ENCODE results near the gene TCF7.

The TCF7 gene

DNA sequence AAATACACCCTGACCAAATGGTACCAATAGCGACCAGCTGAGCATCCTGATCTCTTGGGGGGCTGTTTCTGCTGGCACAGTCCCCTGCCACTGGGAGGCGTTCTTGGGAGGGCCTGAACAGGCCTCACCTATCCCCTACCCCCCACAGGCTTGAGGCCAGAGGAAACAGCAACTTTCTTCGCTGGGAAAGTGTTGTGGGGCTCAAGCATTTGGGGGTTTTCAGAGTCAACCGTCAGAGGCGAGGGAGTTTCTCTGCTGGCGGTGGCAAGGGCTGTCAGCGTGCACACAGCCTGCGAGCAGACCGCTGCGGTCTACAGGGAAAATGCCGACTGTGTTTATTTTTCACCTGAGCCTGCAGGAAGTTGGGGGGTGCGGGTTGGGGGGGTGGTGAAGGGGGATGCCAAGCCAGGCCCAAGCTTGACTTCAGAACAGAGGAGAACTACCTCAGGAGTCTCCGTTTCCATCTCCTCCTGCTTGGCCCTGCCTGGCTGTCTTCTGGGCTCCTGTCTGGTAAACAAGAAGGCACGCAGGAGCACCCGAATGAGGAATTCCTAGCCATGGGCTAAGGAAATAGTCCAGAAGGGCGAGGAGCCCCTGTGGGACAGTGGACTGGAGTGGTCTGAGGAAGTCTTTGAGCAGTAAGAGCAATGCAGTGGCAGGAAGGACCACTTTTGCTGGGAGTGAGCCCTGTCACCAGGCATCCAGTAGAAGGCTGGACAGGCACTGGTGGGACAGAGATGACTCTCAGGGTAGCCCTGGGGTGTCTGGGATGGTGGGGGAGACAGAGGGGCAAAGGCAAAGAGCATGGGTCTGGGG, 18.1 kb downstream of the TCF7 start:
- peaks cover 6% of the 10 kb centered on the region for H3K4me1 ChIP-seq (ENCODE audit: insufficient read depth, insufficient read length)
- no peak overlapping the region for H3K4me3 ChIP-seq (ENCODE audit: insufficient read length, low read depth)
- DNase-seq (ENCODE audit: low read depth, low spot score), result no peak
- H3K36me3 ChIP-seq (ENCODE audit: insufficient read depth, insufficient read length, low read length), result peaks cover 48% of the 10 kb centered on the region
- no peak overlapping the region for H3K9ac ChIP-seq (ENCODE audit: insufficient read length, low read depth)
- H3K27me3 ChIP-seq (ENCODE audit: insufficient read depth, insufficient read length), result no peaks in the 10 kb centered on the region
- no peak for TF ChIP-seq YY1 (IDR thresholded peaks at IDR 0.05; ENCODE audit: insufficient read depth, insufficient read length)
- no peaks in the 10 kb centered on the region for H3K9me3 ChIP-seq (ENCODE audit: insufficient read depth, low read length)

DNA sequence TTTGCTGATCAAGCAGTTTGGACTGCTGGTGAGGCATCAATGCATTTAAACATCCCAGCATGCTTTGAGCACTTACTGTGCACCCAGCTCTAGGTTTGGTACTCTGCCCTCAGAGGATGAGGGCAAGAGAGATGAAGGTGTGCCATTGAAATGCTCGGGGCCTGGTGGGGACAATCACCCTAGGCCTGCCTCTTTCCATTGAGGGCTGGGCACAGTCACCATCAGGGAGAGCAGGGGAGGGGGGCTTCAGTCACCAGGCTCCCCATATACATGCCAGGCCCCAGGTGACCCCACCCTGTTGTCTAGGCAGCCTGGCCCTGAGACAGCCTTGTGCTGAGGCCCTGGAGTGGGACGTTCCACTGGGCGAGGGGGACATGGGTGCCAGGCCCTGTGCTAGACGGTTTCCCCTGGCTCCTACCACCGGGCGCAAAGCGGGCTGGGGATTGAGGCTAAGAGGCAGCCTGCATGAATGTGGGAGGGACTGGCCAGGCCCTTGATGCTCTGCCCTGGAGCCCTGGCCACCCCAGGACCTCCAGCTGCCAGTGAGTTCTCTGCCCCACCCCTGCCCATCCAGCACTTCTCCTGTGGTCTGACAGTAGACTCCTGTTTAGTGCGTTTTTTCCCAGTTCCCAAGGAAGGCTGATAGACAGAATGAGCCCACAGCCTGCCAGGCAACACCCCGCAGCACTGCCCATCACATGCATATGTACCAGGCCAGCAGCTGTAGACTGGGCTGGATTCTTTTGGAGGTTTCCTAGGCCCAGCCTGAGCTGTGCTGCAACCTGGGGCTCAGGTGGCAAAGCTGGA, 18.9 kb downstream of the TCF7 start:
- H3K9ac ChIP-seq (ENCODE audit: insufficient read length, low read depth), result no peak overlapping the region
- no peak for DNase-seq (ENCODE audit: low read depth, low spot score)
- H3K36me3 ChIP-seq (ENCODE audit: insufficient read depth, insufficient read length, low read length), result peaks cover 48% of the 10 kb centered on the region
- no peaks in the 10 kb centered on the region for H3K9me3 ChIP-seq (ENCODE audit: insufficient read depth, low read length)
- no peak overlapping the region for H3K4me3 ChIP-seq (ENCODE audit: insufficient read length, low read depth)
- H3K4me1 ChIP-seq (ENCODE audit: insufficient read depth, insufficient read length), result peaks cover 6% of the 10 kb centered on the region
- TF ChIP-seq YY1 (IDR thresholded peaks at IDR 0.05; ENCODE audit: insufficient read depth, insufficient read length) (no peak), ZNF274 (IDR thresholded peaks at IDR 0.05; ENCODE audit: low read depth, low read length) (no peak), SUZ12 (IDR thresholded peaks at IDR 0.05; ENCODE audit: extremely low read depth, insufficient read depth, insufficient read length) (no peak)
- no peaks in the 10 kb centered on the region for H3K27me3 ChIP-seq (ENCODE audit: insufficient read depth, insufficient read length)

DNA sequence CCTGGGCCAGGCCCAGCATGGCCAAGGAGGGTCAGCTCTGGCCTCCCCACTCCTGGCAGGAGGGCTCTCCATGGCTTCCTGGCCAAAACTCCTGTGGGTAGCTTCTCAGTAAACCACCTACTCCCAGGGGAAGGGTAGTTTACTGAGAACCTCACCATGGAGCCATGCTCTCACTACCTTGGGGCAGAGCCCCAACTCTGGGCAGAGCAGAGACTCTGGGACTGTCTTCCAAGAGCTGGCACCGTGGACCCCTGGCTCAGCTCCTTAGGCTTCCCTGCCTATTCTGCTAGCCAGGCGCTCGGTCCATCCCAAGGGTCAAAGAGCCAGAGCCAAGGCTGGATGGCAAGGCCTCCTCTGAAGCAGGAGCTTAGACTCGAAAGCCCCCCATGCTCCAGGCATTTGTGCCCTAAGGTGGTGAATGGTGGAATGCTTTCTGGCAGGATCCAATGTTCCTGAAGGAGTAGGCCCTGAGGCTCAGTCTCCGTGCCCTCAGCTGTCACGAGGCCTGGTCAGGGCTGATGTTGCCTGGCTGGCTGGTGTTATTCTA, 19.6 kb downstream of the TCF7 start:
- H3K4me1 ChIP-seq (ENCODE audit: insufficient read depth, insufficient read length), result peaks cover 8% of the 10 kb centered on the region
- no peak for DNase-seq (ENCODE audit: low read depth, low spot score)
- TF ChIP-seq ZNF274 (IDR thresholded peaks at IDR 0.05; ENCODE audit: low read depth, low read length) (no peak), YY1 (IDR thresholded peaks at IDR 0.05; ENCODE audit: insufficient read depth, insufficient read length) (no peak), SUZ12 (IDR thresholded peaks at IDR 0.05; ENCODE audit: extremely low read depth, insufficient read depth, insufficient read length) (no peak)
- no peaks in the 10 kb centered on the region for H3K9me3 ChIP-seq (ENCODE audit: insufficient read depth, low read length)
- H3K4me3 ChIP-seq (ENCODE audit: insufficient read length, low read depth), result no peak overlapping the region
- H3K27me3 ChIP-seq (ENCODE audit: insufficient read depth, insufficient read length), result no peaks in the 10 kb centered on the region
- H3K36me3 ChIP-seq (ENCODE audit: insufficient read depth, insufficient read length, low read length), result peaks cover 47% of the 10 kb centered on the region
- H3K9ac ChIP-seq (ENCODE audit: insufficient read length, low read depth), result no peak overlapping the region

DNA sequence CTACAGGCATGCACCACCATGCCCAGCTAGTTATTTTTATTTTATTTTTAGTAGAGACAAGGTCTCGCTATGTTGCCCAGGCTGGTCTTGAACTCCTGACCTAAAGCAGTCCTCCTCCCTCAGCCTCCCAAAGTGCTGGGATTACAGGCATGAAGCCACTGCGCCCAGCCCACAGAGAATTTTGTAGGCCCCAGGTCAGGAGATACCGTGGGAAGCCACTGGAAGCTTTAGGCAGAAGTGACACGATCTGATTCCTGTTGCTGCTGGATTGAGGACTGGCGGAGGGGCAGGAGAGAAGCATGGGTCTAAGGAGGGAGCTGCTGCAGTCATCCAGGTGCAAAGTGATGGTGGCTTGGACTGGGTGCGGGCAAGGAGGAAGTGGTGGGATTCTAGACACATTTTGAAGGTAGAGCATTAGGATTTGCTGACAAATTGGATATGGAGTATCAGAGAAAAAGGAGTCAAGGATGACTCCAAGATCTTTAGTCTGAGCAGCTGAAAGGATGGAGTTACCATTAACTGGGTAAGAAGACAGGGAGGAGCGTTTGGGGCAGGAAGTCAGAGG, 20.7 kb downstream of the TCF7 start:
- H3K9me3 ChIP-seq (ENCODE audit: insufficient read depth, low read length), result no peaks in the 10 kb centered on the region
- H3K9ac ChIP-seq (ENCODE audit: insufficient read length, low read depth), result no peak overlapping the region
- H3K27me3 ChIP-seq (ENCODE audit: insufficient read depth, insufficient read length), result no peaks in the 10 kb centered on the region
- H3K36me3 ChIP-seq (ENCODE audit: insufficient read depth, insufficient read length, low read length), result peaks cover 52% of the 10 kb centered on the region
- H3K4me1 ChIP-seq (ENCODE audit: insufficient read depth, insufficient read length), result peaks cover 8% of the 10 kb centered on the region
- DNase-seq (ENCODE audit: low read depth, low spot score), result no peak
- H3K4me3 ChIP-seq (ENCODE audit: insufficient read length, low read depth), result no peak overlapping the region
- TF ChIP-seq ZNF274 (IDR thresholded peaks at IDR 0.05; ENCODE audit: low read depth, low read length), result no peak
- no peak for TF ChIP-seq SUZ12 (IDR thresholded peaks at IDR 0.05; ENCODE audit: extremely low read depth, insufficient read depth, insufficient read length)
- no peak for TF ChIP-seq YY1 (IDR thresholded peaks at IDR 0.05; ENCODE audit: insufficient read depth, insufficient read length)

DNA sequence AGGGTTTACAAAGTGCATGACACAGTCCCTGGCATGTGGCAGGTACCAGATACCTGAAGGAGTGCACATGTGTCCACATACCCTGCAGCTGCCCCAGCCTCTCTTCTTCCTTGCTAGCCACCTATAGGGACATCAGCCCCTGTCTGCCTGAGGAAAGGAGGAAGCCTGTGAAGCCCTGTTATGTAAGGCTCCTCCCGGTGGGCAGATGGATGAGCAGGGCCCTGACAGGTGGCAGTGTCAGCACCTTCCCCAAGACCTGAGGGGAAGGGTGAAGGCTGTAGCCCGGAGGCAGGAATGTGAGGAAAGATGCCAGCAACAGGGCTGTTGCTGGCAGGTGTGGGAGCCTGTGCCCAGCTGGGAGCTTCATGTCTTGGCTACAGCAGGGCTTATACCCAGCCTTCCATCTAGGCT, 21.7 kb downstream of the TCF7 start:
- TF ChIP-seq YY1 (IDR thresholded peaks at IDR 0.05; ENCODE audit: insufficient read depth, insufficient read length), result no peak
- TF ChIP-seq ZNF274 (IDR thresholded peaks at IDR 0.05; ENCODE audit: low read depth, low read length), result no peak
- no peak for TF ChIP-seq SUZ12 (IDR thresholded peaks at IDR 0.05; ENCODE audit: extremely low read depth, insufficient read depth, insufficient read length)
- Histone ChIP-seq H3K27me3 (ENCODE audit: insufficient read depth, insufficient read length) (no peaks in the 10 kb centered on the region), H3K4me3 (ENCODE audit: insufficient read length, low read depth) (no peak overlapping the region), H3K4me1 (ENCODE audit: insufficient read depth, insufficient read length) (peaks cover 12% of the 10 kb centered on the region), H3K9ac (ENCODE audit: insufficient read length, low read depth) (no peak overlapping the region), H3K36me3 (ENCODE audit: insufficient read depth, insufficient read length, low read length) (peaks cover 56% of the 10 kb centered on the region), H3K9me3 (ENCODE audit: insufficient read depth, low read length) (no peaks in the 10 kb centered on the region)
- DNase-seq (ENCODE audit: low read depth, low spot score), result no peak

DNA sequence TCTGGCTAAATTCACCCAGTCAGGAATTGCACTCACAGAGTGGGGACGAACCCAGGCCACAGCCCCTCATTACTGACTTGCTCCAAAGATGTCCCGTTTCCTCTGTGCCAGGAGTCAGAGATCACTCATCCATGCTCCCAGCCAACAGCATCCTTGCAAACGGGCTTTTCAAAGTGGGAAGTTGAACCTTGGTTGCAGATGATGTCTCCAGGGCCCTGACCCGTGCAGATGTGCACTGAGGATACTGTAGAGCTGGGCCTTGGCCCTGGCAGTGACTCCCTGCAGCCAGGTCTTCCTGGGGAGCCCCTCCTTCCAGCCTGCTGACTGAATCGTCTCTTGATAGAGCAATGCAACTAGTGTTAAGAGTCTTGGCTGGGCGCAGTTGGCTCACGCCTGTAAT, 22.3 kb downstream of the TCF7 start:
- Histone ChIP-seq H3K27me3 (ENCODE audit: insufficient read depth, insufficient read length) (no peaks in the 10 kb centered on the region), H3K9me3 (ENCODE audit: insufficient read depth, low read length) (no peaks in the 10 kb centered on the region), H3K4me1 (ENCODE audit: insufficient read depth, insufficient read length) (peaks cover 14% of the 10 kb centered on the region), H3K36me3 (ENCODE audit: insufficient read depth, insufficient read length, low read length) (peaks cover 59% of the 10 kb centered on the region), H3K9ac (ENCODE audit: insufficient read length, low read depth) (no peak overlapping the region), H3K4me3 (ENCODE audit: insufficient read length, low read depth) (no peak overlapping the region)
- TF ChIP-seq YY1 (IDR thresholded peaks at IDR 0.05; ENCODE audit: insufficient read depth, insufficient read length), result no peak
- no peak for TF ChIP-seq SUZ12 (IDR thresholded peaks at IDR 0.05; ENCODE audit: extremely low read depth, insufficient read depth, insufficient read length)
- TF ChIP-seq ZNF274 (IDR thresholded peaks at IDR 0.05; ENCODE audit: low read depth, low read length), result no peak
- DNase-seq (ENCODE audit: low read depth, low spot score), result no peak

Data from NT2/D1 (cell line).